Smooth muscle cell (in vitro differentiated cells): ENCODE data around the gene C12orf42. TPM values are rescaled to one million over a fixed set of nuclear protein-coding genes. Genes with fewer than 3 reads are reported as not detected.

Source experiments
- DNase-seq: peaks from one replicate; lab custom pipeline; 2025; ENCODE audit not compliant: unreplicated experiment; lab: John Stamatoyannopoulos, UW
- H2AFZ ChIP-seq: fragments of 200-600 bp; sonication (generic); 2 replicates; pipeline ENCODE4 v1.6.0; 2016; ENCODE audit warnings: antibody characterized with exemption, low read depth, mild to moderate bottlenecking
- H3F3A ChIP-seq: fragments of 200-600 bp; sonication (generic); 2 replicates; pipeline ENCODE4 v1.6.0; 2017; ENCODE audit warnings: antibody characterized with exemption, low read depth
- H3K27ac ChIP-seq: fragments of 200-600 bp; sonication (generic); 2 replicates; pipeline ENCODE4 v1.5.1; 2016; ENCODE audit warnings: low read depth, mild to moderate bottlenecking
- H3K27me3 ChIP-seq: fragments of 200-600 bp; sonication (generic); 2 replicates; pipeline ENCODE4 v1.6.1; 2016; ENCODE audit warnings: low read depth, mild to moderate bottlenecking
- H3K36me3 ChIP-seq: fragments of 200-600 bp; sonication (generic); 2 replicates; pipeline ENCODE4 v1.5.1; 2016; ENCODE audit warnings: low read depth
- H3K4me1 ChIP-seq: fragments of 200-600 bp; sonication (generic); 2 replicates; pipeline ENCODE4 v1.5.1; 2016; ENCODE audit warnings: low read depth
- H3K4me2 ChIP-seq: fragments of 200-600 bp; sonication (generic); 2 replicates; pipeline ENCODE4 v1.6.0; 2016; ENCODE audit warnings: mild to moderate bottlenecking
- H3K4me3 ChIP-seq: fragments of 200-600 bp; sonication (generic); 2 replicates; pipeline ENCODE4 v1.5.1; 2016; ENCODE audit warnings: mild to moderate bottlenecking
- H3K79me2 ChIP-seq: fragments of 200-600 bp; sonication (generic); 2 replicates; pipeline ENCODE4 v1.6.0; 2016; ENCODE audit warnings: low read depth, mild to moderate bottlenecking
- H3K9ac ChIP-seq: fragments of 200-600 bp; sonication (generic); 2 replicates; pipeline ENCODE4 v1.6.0; 2016; ENCODE audit warnings: low read depth
- H3K9me3 ChIP-seq: fragments of 200-600 bp; sonication (generic); replicated peaks from 2 replicates; pipeline ENCODE4 v1.5.1; 2016; ENCODE audit warnings: low read depth
- H4K20me1 ChIP-seq: fragments of 200-600 bp; sonication (generic); 2 replicates; pipeline ENCODE4 v1.6.0; 2016; ENCODE audit warnings: low read depth
- CTCF ChIP-seq: fragments of 200-600 bp; sonication (generic); IDR thresholded peaks from 2 replicates; pipeline ENCODE4 v1.5.1; 2017; ENCODE audit warnings: borderline replicate concordance, mild to moderate bottlenecking, antibody characterized with exemption; ENCODE audit not compliant: insufficient read depth, poor library complexity, severe bottlenecking
- WGBS: methylation state at CpG from one replicate; pipeline ENCODE4 v1.1.7; 2016; ENCODE audit warnings: low lambda C conversion rate; 5-methylcytosine and 5-hydroxymethylcytosine counted together
- polyA plus RNA-seq: library from polyadenylated mRNA; unstranded; fragments of >200 nt; fragmentation: Nextera tagmentation; extraction: Ambion mirVana; gene quantifications from 2 replicates; pipeline ENCODE4 v1.2.1, GENCODE V29; 2016
- total RNA-seq: library from RNA; depleted of rRNA; stranded (reverse); fragments of >200 nt; gene quantifications from 2 replicates; pipeline ENCODE4 v1.2.3, GENCODE V29; 2014

C12orf42 gene
- total and polyA plus RNA-seq, 2 experiments from 2014 or later, result not detected

- TF ChIP-seq CTCF, result no peak
- H3K27me3 ChIP-seq, result no peaks in the 10 kb centered on the region
- H3K4me3 ChIP-seq, result no peak overlapping the region
- no peak overlapping the region for H3K9ac ChIP-seq
- H3K4me2 ChIP-seq, result no peak overlapping the region
- no peaks in the 10 kb centered on the region for H3K36me3 ChIP-seq
- no peaks in the 10 kb centered on the region for H3F3A ChIP-seq
- no peaks in the 10 kb centered on the region for H4K20me1 ChIP-seq
- no peak overlapping the region for H3K27ac ChIP-seq
- whole genome bisulfite sequencing, result 89% methylated on average over 3 of the region's 3 CpGs
- DNase-seq, result no peak
- no peaks in the 10 kb centered on the region for H3K4me1 ChIP-seq
- H2AFZ ChIP-seq, result no peak overlapping the region
- H3K9me3 ChIP-seq, result no peaks in the 10 kb centered on the region
- no peaks in the 10 kb centered on the region for H3K79me2 ChIP-seq
Measured at GRCh38 chr12:103312742-103313354, 182.9 kb downstream of the C12orf42 start.

GRCh38 chr12:103310546-103311270 lies 185.1 kb downstream of the C12orf42 start:
- no peak overlapping the region for H3K4me2 ChIP-seq
- H3K27me3 ChIP-seq, result peaks cover 8% of the 10 kb centered on the region
- H3K36me3 ChIP-seq, result no peaks in the 10 kb centered on the region
- H3K4me1 ChIP-seq, result no peaks in the 10 kb centered on the region
- no peak overlapping the region for H3K27ac ChIP-seq
- no peak for DNase-seq
- no peaks in the 10 kb centered on the region for H4K20me1 ChIP-seq
- H2AFZ ChIP-seq, result no peak overlapping the region
- 82% methylated on average over 5 of the region's 5 CpGs for WGBS
- no peak for TF ChIP-seq CTCF
- no peak overlapping the region for H3K9ac ChIP-seq
- H3K79me2 ChIP-seq, result no peaks in the 10 kb centered on the region
- H3K4me3 ChIP-seq, result no peak overlapping the region
- no peaks in the 10 kb centered on the region for H3F3A ChIP-seq
- no peaks in the 10 kb centered on the region for H3K9me3 ChIP-seq

GRCh38 chr12:103308396-103308795 lies 187.4 kb downstream of the C12orf42 start:
- no peak for TF ChIP-seq CTCF

DNA sequence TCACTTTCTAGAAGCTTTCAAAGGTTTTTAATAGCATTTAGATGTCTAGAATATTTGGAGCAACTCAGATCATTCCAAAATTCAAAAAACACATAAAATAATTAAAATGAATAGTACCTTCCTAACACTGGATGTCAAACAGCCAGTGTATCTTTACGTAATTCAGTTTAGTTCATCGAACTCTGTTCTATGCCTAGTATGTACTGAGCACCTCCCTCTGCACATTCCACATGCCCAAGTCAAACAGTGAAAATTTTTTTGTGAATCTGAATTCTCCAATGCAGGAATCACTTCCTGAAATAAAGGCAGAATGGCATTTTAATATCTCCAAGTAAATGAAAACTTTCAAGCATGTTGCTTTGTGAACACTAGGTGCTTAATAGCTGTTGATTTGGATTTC lies 192.3 kb downstream of the C12orf42 start:
- no peak for DNase-seq
- no peaks in the 10 kb centered on the region for H4K20me1 ChIP-seq
- 94% methylated on average over 2 of the region's 2 CpGs for WGBS

More at GRCh38 chr12:103308396-103308795, 187.4 kb downstream of the C12orf42 start:
- Histone ChIP-seq H3K4me3 (no peak overlapping the region), H3K79me2 (no peaks in the 10 kb centered on the region), H3F3A (no peaks in the 10 kb centered on the region), H3K27me3 (peaks cover 23% of the 10 kb centered on the region), H3K9ac (no peak overlapping the region), H3K9me3 (no peaks in the 10 kb centered on the region), H3K36me3 (no peaks in the 10 kb centered on the region), H4K20me1 (no peaks in the 10 kb centered on the region), H2AFZ (no peak overlapping the region), H3K4me1 (no peaks in the 10 kb centered on the region), H3K4me2 (no peak overlapping the region), H3K27ac (no peak overlapping the region)
- 68% methylated on average over 1 of the region's 1 CpG for WGBS
- no peak for DNase-seq

More for the DNA sequence above, 192.3 kb downstream of the C12orf42 start:
- Histone ChIP-seq H2AFZ (no peak overlapping the region), H3K4me3 (no peak overlapping the region), H3K79me2 (no peaks in the 10 kb centered on the region), H3F3A (no peaks in the 10 kb centered on the region), H3K27me3 (peaks cover 56% of the 10 kb centered on the region), H3K4me2 (no peak overlapping the region), H3K36me3 (no peaks in the 10 kb centered on the region), H3K4me1 (peaks cover 4% of the 10 kb centered on the region), H3K27ac (no peak overlapping the region), H3K9me3 (no peaks in the 10 kb centered on the region), H3K9ac (no peak overlapping the region)
- no peak for TF ChIP-seq CTCF
